Measurements from ENCODE around the gene RPL19.

RPL19 gene

DNA sequence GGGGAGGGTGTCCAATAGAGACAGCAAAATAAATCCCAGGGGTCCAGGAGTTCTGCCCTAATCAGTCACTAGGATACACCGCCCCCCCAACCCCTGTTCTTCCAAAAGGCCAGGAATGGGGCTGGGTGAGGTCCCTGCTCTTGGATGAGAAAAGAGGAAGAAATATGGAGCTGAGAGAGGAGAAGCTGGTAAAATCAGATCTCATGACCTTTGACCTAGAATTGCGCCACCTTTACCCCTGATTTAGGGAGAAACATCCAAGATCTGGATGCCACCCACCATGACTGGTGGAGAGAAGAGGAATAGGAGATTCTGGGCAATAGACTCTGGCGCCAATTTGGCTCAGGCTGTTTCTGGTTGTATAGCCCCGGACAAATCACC is 1.9 kb upstream of the RPL19 start:
- DNase-seq, result no peak

DNA sequence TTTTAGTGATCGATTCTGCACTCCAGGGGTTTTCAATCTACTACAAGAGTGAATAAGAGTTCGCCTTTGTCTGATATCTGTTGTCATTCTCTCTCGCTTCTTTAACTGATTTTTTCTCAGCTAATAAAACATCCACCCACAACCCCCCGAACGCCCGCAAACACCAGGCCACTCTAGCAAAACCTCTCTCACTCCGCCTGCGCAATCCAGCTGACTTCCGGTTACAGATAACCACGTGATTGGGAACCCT is 338 bp upstream of the RPL19 start:
- peak; percentile 93 for DNase-seq

DNA sequence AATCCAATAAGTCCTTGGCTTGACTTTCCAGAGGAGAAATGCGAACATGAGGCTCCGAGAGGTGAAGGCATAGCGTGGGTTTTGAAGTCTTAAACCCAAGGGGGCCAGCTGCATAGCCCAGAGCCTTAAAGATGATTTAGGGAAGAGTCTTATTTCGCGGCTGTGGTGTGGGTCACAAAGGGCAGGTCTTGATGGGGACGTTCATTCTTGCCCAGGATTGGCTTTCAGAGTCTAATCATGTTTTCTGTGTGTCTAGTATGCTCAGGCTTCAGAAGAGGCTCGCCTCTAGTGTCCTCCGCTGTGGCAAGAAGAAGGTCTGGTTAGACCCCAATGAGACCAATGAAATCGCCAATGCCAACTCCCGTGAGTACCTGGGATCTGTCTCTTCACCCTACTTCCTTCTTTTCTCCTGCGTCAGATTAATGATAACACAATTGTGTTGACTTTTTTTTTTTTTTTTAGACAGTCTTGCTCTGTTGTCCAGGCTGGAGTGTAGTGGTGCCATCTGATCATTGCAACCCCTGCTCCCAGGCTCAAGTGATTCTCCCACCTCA is 951 bp downstream of the RPL19 start:
- DNase-seq, result no peak

DNA sequence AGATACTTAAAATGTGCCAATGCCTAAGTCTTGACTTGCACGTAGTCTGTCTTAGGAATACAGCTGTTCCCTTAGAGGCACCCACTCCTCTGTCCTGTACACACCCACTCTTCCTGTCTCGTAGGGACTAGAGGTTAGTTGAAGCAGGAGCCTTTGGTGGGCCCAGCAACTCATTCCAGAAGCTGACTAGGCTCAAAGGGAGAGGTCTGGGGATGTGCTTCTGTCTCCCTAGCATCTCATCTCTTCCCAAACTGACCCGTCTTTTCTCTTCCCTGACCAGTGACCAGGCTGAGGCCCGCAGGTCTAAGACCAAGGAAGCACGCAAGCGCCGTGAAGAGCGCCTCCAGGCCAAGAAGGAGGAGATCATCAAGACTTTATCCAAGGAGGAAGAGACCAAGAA is 4.2 kb downstream of the RPL19 start:
- no peak for DNase-seq

DNA sequence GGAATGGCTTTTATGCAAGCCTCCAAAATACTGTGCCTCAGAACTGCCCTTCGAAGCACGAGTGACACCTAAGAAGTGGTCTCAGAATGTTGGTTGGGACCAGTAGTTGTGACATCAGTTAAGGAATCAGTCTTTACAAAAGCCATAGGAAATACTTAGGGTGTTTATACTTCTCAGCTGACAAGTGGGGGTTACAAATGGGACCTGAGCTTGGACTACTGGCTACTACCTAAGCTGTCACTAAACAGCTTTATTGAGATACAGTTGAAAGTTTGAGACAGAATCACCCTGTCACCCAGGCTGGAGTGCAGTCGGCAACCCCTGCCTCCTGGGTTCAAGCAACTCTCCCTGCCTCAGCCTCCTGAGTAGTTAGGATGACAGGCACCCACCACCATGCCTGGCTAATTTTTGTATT is 5.0 kb downstream of the RPL19 start:
- no peak for DNase-seq

DNA sequence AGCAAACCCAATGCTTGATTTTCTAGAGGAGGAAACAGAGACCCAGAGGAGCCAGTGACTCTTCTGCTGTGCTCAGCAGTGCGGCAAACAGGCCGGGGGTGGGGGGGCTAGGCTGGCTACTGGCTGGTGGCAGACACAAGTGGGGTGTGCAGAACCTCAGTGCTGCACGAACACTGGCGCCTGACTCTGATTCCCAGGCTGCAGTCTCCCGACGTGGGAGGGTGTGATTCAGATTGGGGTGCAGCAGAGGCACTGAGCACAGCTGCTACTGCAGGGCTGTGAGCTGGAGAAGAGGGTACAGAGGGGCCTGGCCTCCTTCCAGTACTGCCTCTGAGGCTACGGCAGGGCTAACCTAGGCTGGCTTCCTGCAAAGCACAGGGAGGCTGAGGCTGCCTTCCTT is 8.1 kb downstream of the RPL19 start:
- DNase-seq, result no peak

DNA sequence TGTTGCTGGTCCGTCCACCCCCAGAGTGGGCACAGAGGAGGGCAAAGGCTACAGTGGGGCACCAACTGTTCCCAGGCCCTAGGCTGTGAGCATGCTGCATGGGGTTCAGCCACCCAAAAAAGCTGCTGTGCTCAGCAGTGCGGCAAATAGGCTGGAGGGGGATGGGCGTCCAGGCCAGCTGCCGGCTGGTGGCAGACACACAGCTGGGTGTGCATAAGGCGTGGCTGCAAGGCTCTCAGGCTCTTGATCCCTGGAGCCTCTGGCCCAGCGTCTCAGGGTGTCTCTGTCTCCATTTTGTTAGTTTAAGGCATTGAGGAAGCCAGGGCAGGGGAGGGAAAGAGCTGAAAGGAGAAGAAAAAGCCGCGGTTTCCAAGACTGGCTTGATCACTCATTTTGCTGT is 8.8 kb downstream of the RPL19 start:
- no peak for DNase-seq

DNA sequence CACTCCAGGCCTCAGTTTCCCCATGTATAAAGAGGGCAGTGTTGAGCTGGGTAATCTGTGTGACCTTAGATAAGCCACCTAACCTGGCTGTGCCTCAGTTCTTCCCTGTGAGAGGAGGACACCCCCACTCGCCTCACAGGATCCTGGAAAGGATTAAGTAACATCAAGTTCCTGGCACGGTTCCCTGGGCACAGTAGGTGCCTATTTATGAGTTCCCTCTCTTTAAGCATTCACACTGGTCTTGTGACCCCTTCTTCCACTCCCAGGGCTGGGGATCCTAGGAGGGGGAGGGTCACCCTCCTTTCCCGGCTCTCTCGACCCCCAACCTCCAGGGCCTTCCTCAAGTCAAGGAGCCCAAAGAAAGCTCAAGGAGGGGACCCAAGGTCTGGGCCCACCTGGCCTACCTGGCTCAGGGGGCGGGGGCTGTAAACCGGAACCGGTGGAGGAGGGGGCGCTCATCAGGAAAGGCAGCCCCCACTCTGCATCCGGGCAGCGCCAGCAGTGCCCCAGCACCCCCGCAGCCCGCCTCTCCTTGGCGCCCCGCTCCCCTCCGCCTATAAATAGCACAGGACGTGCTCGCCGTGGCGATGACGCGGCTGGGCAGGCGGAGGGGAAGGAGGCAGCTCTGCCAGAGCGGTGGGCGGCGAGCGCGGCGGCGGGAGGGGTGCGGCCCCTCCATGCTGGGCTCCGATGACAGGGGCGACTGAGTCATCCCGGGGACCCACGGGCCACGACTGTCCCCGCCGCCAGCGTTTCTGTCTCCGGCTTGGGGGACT is 9.4 kb downstream of the RPL19 start:
- DNase-seq, result peak; percentile 76

DNA sequence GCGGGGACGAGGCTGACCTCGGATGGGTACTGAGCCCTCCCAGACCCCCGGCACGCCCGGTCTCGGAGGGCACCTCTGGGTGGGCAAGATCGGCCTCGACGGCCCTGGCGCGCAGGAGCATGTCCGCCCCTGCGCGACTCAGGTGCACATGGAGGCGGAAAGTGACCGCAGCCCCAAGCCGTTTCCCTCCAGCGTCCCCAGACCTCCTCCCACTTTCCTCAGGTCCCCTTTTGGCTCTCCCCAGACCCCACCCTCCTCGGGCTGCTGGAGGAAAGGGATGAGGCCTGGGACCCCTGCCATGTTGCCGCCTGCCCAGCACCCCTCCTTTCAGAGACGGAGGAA is 10.0 kb downstream of the RPL19 start:
- no peak for DNase-seq

DNA sequence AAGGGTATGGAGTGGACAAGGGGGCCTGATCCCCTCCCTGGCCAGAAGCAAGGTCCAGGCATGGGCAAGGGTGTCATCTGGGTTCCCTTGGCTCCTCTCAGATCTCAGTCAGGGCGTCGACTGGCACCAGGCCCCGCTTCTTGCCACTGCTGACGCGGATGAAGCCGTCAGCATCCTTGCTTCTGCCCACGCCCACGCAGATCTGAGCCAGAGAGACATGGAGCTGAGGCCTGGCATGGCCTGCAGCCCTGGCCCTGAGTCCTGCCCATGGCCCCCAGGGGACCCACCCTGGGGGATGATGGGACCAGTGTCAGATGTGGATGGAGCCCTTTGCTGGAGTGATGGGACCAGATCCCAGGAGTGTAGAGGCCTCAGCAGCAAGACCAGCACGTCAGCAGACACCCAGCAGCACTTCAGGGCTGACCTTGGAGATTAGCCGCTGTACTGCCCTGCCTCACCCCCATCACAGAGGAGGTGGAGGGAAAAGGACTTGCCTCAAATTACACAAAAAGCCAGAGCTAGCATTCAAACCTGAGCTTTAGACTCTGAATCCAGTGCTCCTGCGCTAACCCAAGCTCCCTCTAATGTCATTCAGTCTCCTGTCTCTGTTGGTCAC is 12.2 kb downstream of the RPL19 start:
- no peak for DNase-seq

DNA sequence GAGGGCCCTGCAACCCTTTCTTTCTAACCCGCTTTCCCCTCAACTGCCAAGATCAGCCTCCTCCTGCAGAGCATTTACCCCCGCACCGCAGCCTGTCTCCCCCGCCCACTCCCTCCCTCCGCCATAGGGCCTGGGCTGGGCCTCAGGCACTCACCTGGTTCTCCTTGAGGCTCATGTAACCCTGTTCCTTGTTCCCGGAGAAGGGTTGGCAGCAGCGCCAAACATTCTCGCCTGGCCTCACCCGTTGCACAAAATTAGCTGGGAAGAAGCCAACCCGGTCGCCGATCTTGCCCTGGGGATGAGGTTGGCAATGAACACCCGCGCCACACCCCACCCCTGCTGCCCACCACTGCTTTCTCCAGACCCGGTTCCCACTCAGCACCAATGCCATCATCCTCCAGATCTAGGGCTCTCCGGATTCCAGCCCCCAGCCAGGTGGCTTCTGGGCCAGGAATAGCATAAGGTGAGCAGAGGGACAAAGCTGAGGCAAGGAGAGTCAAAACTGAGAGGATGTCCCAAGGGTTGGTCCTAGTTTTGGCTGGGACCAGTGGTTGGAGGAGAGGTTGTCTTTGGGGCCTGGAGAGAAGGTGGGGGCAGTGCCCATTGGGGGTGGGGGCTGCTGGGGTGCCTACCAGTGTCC is 12.9 kb downstream of the RPL19 start:
- DNase-seq, result no peak

DNA sequence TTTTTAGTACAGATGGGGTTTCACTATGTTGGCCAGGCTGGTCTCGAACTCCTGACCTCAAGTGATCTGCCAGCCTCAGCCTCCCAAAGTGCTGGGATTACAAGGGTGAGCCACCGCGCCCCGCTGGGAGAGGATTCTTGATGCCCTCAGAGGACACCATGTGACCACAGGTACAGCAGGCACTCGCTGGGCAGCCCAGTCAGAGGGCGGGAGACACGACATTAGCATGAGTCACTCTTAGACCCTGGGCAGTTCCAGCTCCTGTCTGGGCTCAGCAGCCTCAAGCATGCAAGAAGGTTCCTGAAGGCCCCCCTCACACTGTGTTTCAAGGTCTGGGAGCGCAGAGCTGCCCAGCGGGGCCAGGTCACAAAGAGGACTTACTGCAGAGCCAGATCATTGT is 13.8 kb downstream of the RPL19 start:
- DNase-seq, result no peak

DNA sequence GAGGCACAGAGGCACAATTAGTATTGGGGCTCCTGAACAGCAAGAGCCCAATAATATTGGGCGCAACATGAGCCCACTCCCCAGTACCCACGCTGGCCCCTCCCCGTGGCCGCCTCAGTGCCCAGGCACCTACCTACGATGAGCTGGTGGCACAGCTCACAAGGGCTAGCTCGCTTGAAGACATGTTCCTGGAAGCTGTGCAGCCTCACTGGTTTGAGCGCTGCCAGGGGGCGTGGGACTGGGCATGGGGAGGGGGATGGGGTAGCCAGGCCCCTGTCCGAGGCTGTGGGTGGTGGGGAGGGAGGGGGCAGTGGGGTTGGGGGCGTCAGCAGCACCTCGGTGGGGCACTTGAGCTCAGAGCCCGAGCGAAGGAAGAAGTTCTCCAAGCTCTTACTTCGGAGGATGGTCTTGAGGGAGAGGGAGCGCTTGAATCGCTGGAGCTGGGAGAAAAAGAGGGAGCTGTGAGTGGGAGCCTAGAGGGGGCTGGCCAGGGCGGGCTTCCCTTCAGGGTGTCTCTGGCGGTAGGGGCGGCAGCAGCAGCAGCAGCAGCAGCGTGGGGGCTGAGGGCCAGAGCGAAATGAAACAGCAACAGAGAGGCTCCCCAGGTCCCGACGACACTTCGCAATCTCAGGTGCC is 17.8 kb downstream of the RPL19 start:
- no peak for DNase-seq

DNA sequence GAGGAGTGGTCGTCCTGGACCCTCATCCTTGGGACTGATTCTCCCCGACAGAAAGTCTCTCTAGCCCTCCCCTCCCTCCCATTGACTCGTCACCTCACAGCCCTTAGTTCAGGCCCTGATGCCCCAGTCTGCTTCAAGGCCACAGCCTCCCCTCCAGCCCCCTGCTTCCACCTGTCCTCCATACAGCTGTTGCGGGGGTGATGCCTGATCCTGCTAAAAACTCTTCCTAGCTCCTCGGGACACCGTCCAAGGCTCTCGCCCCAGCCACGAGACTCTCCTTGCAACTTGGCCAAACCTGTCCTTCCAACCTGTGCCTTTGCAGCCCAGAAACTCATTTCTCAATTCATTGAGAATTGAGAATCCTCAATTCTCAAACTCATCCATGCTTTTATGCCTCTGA is 18.8 kb downstream of the RPL19 start:
- DNase-seq, result no peak

DNA sequence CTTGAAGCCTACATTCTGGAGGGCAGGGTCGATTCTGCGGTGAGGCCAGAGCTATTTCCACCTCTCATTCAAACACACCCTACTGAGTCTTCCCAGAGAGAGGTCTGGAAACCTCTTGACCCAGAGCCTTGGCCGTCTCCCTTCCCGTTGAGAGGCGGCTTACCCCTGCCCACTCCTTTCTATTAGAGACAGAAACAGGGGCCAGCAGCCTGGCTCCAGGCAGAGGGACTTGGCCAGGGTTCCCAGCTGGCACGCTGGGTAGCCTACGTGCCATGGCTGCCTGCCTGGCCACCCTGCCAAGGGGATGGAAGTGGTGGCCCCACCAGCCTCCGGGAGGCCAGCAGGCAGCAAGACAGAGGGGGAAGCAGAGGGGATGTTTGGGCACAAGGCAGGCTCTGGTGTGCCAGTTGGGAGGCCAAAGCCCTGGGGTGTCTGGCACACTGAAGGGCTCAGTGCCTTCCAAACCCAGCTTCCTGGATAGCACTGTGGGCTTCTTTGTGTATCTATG is 19.6 kb downstream of the RPL19 start:
- DNase-seq, result no peak

DNA sequence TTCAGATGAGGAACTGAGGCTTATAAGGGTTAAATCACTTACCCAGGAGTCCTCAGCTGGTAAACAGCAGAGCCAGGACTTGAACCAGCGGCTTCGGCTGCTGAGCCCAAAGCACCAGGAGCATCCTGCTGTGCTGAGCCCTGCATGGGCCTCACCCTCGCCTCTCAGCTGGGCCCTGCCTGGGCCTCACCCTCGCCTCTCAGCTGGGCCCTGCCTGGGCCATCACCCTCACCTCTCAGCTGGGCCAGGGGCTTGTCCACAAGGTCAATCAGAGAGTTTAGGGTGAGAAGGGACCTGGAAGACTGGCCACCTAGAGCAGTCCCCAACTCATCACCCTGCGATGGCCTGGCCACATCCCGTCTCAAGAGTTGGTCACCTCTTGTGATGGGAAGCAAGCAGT is 21.5 kb downstream of the RPL19 start:
- DNase-seq, result no peak

DNA sequence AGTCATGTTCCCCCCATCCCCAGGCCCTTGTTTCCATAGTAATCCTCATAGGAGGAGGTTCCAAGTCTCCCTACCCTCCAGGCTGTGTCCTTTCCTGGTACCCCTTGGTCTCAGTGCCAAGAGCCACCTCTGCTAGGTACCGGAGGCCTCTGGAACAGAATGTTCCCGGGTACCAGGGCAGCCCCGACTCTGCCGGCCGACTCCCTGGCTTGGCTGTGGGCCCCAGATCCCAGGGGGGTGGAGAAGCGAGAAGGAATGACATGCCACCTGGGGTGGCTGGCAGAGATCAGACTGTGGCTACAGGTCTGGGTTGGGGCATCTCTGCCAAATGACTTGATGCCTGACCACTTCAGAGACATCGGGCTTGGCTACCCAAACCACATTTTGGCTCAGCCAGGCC is 22.1 kb downstream of the RPL19 start:
- no peak for DNase-seq

DNA sequence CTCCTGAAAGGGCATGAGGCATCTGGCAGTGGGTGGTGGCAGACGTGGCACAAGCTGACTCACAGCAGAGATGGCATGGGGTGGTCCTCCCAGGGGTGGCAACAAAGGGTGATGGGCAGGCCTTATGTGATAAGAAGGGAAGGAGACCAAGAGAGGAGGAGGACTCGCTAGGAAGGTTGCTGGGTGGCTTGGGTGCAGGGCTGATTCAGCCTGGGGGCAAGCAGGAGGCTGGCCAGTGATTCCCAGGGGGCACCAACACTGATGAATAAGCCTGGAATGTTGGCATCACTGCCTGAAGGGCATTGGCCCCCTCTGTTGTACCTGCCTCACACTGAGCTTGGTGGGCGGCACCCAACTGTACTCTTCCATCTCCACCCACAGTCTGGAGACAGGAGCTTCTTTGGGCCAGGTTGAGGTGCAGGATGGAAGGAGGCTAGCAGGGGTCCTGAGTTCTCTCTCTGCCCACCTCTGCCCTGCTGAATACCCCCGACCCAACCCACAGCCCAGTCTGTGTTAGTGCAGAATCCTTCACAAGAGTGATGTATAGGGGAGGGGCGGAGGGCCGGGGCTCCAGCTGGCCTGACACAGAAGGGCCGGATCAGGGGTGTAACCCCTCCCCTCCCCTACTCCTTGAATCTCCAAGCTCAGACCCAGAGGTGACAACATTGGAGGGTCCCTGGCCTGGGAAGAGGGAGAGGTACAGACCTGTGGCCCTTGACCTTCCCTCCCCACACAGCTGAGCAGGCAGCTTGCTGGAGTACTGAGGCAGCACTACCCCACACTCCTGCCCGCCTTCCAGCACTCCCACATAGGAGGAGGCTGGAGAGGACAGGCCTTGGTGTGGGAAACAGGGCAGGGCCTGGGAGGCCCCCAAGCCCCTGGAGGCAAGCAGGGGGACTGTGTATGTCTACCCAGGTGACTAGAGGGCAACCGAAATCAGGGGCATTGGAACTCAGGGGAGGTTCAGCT is 23.1 kb downstream of the RPL19 start:
- DNase-seq, result no peak

DNA sequence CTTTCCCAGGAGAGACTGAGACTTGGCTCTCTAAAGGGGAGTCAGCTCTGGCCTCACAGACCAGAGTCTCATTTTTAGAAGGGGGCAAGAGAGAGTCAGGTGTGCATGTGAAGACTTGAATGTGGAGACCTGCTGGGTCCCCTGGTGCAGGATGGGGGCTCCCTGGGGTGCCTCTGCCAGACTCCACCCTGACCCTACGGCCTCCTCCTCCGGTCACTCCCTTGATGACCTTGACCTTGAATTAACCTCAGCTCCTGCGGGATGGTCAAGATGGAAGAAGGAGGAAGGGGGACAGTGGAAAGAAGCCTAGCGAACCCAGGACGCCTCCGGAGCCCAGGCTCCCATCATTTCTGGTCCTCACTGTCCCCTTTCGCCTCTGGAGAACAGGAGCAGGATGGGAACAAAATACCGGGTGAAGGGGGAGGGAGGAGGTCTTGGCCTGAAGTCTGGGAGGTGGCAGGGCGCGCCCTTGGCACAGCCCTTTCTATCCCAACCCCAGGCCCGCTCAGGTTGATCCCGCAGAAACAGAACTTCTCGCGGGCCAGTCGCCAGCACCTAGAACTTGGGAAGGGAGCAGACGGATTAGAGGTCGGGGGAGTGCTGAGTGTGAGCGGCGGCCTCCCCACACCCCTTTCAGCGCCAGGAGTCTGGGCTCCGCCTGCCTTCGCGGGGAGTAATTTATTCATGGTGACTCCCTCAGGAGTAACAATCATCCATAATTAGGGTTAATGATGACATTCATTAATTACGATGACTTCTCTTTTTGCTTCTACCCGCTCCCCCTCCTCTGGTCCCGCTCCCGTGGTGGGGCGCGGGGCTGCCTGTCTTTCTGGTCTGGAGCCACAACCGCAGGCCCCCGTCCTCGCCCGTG is 24.1 kb downstream of the RPL19 start:
- no peak for DNase-seq

DNA sequence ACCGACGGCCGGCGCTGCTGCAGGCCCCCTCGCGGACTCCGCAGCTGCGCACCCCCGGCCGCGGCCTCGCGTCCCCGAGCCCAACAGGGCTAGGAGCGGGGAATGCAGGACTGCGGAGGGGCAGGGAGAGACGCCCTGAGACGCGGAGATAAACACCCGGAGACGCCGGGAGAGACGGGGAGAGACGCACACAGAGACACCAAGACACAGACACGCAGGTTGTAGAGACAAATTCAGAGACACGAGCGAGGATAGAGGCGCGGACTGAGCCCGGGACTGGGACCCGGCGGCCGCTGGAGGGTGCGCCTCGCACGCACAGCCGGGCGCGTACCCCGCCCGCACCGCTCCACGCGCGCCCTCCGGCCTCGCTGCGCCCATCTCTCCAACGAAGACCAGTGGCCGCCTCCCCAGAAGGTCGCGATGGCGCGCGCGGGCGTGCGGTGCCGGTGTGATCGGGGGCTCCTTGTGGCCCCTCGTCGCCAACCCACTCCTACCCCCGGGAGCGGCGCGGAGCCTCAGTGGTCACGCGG is 24.8 kb downstream of the RPL19 start:
- no peak for DNase-seq

DNA sequence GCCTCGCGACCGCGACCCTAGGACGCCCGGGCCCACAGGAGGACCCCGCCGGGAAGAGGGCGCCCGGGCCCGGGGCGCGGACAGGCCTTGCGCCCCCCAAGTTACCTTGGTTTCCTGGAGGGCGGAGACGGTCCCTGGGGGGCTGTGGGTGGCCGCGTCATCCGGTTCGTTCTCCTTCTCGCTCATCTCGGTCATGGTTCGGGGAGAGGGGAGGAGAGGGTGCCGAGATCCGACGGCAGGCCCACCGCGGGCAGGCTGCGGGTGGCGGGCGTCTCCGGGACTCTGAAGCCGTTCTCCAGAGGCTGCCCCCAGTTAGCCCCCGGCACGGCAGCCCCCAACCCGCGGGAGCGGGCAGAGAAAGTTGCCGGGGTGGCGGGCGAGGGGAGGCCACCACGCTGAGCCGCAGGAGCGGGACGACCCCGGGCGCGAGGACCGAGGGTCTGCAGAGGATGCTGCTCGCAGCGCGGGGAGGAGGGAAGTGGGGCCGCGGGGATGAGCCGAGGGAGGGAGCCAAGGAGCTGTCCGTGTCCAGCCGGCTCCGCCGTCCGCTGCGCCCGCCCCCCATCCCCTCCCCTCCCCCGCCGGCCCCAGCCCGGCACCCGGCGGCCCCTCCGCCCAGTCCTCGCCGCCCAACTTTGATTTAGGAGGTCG is 25.4 kb downstream of the RPL19 start, which contains the start of gene STAC2:
TSS of gene STAC2 (minus strand) at position 638 of the 651 bp plus-strand sequence. CDS start at position 195, 443 bp downstream.
- no peak for DNase-seq
